Measurements from ENCODE around the gene HEXD.

HEXD gene

GRCh38 chr17:82416264-82416663 is 1.9 kb upstream of the HEXD start:
- no peak for DNase-seq

- DNase-seq = no peak
Measured at GRCh38 chr17:82416771-82417170, 1.4 kb upstream of the HEXD start.

DNA sequence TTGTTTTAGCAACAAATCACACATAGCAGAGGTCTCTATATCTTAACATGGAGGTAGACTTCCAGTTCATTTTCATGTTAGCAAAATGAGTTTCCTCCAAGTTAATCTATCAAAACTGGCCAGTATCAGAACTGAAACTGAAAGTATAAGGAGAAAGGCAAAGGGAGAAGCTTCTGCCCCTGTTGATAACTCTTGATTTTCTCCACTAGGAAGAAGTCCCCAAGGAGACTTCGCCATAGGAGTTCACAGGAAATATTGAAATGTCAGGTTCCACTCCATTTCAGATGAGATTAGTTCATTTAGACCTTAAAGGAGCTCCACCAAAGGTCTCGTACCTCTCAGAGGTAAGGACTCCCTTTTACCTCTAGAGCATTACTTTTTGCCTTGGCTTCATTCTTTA is 1.4 kb downstream of the HEXD start:
- no peak for DNase-seq

DNA sequence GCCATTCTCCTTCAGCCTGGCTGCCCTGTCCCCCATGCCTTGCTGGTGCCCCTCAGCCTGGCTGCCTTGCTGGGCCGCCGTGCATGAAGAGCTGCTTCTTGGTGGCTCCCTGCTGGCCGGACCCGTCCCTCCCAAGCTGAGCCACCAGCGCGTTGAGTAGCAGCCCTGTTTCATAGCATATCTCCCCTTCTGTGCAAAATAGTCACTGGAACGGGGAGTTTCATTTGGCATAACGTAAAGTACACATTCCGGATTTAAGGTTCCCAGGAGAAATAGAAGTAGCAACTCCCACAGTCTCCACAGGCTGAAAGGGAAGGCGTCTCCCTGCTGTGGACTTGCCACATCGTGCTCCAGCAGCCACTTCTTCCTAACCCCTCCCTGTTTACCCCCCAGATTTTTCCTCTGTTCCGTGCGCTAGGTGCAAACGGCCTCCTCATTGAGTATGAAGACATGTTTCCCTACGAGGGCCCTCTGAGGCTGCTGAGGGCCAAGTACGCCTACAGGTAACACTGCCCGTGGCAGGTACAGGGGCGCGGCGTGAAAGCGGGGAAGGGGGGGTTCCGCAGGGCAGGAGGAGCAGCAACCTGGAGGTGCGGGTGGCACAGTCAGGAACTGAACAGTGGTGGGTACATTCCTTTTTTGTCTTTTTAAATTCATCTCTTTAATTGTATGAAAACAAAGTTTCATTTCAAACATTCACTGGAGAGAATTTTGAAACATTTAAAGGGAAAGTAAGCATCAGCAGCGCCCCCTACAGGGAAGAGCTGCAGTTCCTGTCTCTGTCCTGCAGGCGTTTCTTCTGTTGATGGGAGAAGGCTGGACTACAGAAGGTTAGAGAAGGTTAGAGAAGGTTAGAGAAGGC is 6.1 kb downstream of the HEXD start:
- DNase-seq = no peak

- no peak for DNase-seq
Measured at GRCh38 chr17:82424863-82425159, 6.7 kb downstream of the HEXD start.

- no peak for DNase-seq
Measured at GRCh38 chr17:82428546-82428945, 10.4 kb downstream of the HEXD start.

DNA sequence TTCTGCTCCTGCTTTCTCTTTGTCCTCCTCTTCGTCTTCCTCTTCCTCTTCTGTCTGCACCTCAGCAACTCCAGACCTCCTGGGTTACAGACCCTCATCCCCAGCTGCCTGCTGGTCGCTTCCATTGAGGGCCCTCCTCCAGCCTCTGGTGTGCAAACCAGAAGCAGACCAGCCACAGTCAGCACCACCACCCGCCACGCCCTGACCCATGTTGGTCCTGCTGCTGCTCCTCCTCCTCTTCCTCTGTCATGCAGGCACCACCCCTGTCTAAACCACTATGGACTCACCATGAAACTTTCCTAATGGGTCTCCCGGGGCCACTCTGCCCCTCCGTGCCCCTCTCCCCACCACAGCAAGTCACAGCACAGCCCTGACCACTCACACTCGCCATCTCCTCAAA is 11.7 kb downstream of the HEXD start:
- DNase-seq = no peak

GRCh38 chr17:82432017-82432416 is 13.9 kb downstream of the HEXD start:
- no peak for DNase-seq

DNA sequence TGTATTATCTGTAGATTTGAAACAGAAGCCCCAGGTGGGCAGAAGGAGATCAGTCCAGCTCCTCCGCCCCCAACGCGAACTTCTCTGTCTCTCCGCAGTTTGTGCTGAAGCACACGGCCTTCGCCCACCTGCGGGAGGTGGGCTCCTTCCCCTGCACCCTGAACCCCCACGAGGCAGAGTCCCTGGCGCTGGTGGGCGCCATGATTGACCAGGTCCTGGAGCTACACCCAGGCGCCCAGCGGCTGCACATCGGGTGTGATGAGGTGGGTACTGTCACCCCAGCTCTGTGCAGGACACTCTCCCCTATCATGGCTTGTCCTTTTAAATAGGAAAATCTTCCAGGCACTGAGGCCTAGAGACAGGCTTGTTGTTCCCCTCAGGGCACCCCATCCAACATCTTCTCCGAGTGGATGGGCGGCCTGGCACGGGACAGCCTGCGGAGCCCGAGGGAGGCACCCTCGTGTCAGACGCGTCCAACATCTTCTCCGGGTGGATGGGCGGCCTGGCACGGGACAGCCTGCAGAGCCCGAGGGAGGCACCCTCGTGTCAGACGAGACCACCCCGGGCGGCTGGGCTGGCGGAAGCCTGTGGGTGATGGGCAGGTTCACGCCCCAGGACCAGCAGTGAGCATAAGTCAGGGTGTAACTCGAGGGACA is 15.5 kb downstream of the HEXD start:
- DNase-seq = no peak

GRCh38 chr17:82434216-82434565 is 16.0 kb downstream of the HEXD start:
- no peak for DNase-seq

GRCh38 chr17:82435103-82435502 is 17.0 kb downstream of the HEXD start:
- DNase-seq = no peak

- no peak for DNase-seq
Measured at GRCh38 chr17:82435601-82436583, 17.7 kb downstream of the HEXD start.

- no peak for DNase-seq
Measured at GRCh38 chr17:82436601-82437324, 18.6 kb downstream of the HEXD start.

- DNase-seq = no peak
Measured at GRCh38 chr17:82437325-82437668, 19.1 kb downstream of the HEXD start.

DNA sequence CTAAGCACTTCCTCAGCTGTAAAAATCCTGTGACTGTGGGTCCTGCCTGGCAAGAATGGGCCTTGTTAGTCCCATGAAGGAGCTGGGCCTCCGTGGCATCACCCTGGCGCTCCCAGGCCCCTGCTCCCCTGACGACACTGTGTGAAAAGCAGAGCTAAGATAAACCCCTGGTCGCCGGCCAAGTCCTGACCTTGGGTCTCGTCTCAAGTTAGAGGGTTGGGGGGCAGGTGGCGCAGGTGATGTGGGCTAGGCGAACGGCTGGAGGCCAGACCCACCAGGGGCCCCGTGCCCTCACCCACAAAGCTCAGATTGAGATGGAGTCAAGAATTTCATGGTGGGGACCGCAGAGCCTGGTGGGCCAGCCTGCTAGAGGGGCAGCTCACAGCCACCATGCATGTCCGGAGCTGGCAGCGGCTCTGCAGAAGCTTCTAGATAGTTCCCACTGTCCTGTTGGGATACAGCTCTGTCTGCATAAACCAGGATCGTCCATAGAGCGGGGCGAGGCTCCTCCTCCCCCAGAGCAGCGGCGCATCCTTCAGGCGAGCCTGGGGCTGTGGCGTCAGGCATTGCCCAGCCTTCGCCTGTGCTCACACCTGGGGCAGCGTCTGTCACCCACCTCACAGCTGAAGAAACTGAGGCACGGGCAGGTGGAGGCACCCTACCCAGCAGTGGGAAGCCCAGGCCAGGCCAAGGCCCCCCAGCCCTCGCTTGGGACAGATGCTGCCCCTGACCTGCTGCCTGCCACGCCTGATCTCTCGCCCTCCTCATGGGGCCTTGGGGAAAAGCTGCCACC is 20.4 kb downstream of the HEXD start:
- DNase-seq = no peak

GRCh38 chr17:82439194-82439828 is 21.2 kb downstream of the HEXD start:
- no peak for DNase-seq

DNA sequence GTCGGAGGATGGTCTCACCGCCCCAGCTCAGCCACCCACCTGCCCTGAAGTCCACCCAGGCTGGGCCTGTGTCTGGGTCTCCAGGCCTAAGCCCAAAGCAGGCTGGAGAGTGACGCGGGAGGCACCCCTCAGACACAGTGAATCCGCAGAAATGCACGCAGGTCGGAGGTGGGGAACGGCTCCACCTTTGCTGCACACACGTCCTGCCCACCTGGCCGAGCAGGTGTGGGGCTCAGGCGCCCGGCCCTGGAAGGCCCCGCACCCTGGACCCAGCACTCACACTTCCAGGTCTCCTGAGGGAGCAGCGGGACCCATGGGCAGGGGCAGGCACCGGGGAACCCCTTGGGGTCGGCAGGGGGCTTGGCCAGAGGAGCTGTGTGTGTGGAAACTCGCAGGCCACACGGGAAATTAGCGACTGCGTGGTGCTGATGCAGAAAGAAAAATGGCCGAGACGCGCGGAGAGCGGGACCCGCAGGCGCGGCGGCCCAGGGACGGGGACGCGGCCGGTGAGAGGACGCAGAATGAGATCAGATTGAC is 21.8 kb downstream of the HEXD start:
- no peak for DNase-seq

DNA sequence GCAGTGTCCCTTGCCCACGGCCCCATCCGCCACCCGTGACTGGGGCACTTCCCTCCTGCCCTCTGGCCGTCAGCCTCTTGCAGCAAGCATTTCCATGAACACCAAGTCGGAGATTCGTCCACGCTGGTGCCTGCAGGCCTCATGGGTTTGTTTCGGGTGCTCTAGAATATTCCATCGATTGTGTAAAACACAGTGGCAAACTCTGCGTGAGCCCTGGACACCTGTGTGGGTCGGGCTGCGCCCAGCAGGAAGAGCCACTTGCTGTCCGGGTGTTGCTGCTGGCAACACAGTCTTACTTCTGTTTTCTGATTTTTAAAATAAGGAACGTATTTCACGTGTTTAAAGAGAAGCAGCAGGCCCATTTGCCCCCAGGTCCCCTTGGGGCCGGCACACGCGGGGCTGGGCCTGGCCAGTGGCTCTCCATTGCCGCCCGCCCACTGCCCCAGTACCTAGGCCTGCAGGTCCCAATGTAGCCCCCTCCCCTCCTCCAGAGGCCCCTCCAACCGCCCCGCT is 22.4 kb downstream of the HEXD start:
- no peak for DNase-seq

- no peak for DNase-seq
Measured at GRCh38 chr17:82440991-82441627, 23.0 kb downstream of the HEXD start.

GRCh38 chr17:82441691-82442487 is 23.7 kb downstream of the HEXD start:
- DNase-seq = no peak

Measured in NCI-H2227 treated with DMSO at 0.1 percent for 48 hours (cell line).